GM11168 (cell line): ENCODE data around the gene MS4A3.
"Not testable (repeated sequence)": the region's sequence is repeated elsewhere in the genome, so short reads cannot be mapped to it uniquely, and the experiment has no call there.

Experiments
- in situ Hi-C: fragments of 300-500 bp; cut with MboI; formaldehyde crosslinking; loops from one replicate; pipeline ENCODE4 v1.12.0; 2022; ENCODE audit warnings: low sequenced_read_pairs; ENCODE audit not compliant: unreplicated experiment

MS4A3 gene

GRCh38 chr11:60056349-60056969 is at the start of gene MS4A3:
TSS of gene MS4A3 (plus strand) at chr11:60056665. CDS start at chr11:60061161, 4,496 bp downstream.
- in situ Hi-C loops, result no loop called here

GRCh38 chr11:60016881-60017280 is 39.6 kb upstream of the MS4A3 start, which contains the start of gene OOSP4B:
TSS of gene OOSP4B (plus strand) at chr11:60017181.
- in situ Hi-C loops, result no loop called here

GRCh38 chr11:60018058-60018457 is 38.4 kb upstream of the MS4A3 start:
- in situ Hi-C loops, result no loop called here

GRCh38 chr11:60020376-60020775 is 36.1 kb upstream of the MS4A3 start:
- in situ Hi-C loops, result not testable (repeated sequence)

- in situ Hi-C loops, result no loop called here
These were observed 27.3 kb upstream of the MS4A3 start for GRCh38 chr11:60029015-60029632.

- in situ Hi-C loops, result no loop called here
These were observed 16.4 kb upstream of the MS4A3 start, which contains the start of gene OOSP2 for GRCh38 chr11:60040109-60040508. TSS of gene OOSP2 (plus strand) at chr11:60040409. CDS start at chr11:60040460, 51 bp downstream.

- in situ Hi-C loops, result not testable (repeated sequence)
These were observed 6.0 kb upstream of the MS4A3 start for GRCh38 chr11:60050422-60050821.

GRCh38 chr11:60050839-60051238 is 5.6 kb upstream of the MS4A3 start:
- in situ Hi-C loops, result not testable (repeated sequence)

GRCh38 chr11:60059052-60059451 is 2.6 kb downstream of the MS4A3 start:
- in situ Hi-C loops, result no loop called here

- in situ Hi-C loops, result no loop called here
These were observed 3.2 kb downstream of the MS4A3 start for GRCh38 chr11:60059521-60060240.

GRCh38 chr11:60064111-60064510 is 7.6 kb downstream of the MS4A3 start:
- in situ Hi-C loops, result no loop called here

GRCh38 chr11:60065801-60066200 is 9.3 kb downstream of the MS4A3 start:
- in situ Hi-C loops, result no loop called here

- in situ Hi-C loops, result no loop called here
These were observed 13.0 kb downstream of the MS4A3 start for GRCh38 chr11:60069450-60069849.

GRCh38 chr11:60071644-60072043 is 15.2 kb downstream of the MS4A3 start:
- in situ Hi-C loops, result not testable (repeated sequence)

GRCh38 chr11:60077216-60077817 is 20.9 kb downstream of the MS4A3 start:
- in situ Hi-C loops, result no loop called here

- in situ Hi-C loops, result no loop called here
These were observed 21.5 kb downstream of the MS4A3 start for GRCh38 chr11:60077981-60078380.

- in situ Hi-C loops, result no loop called here
These were observed 22.3 kb downstream of the MS4A3 start for GRCh38 chr11:60078745-60079144.

- in situ Hi-C loops, result no loop called here
These were observed 24.1 kb downstream of the MS4A3 start for GRCh38 chr11:60080535-60080934.

GRCh38 chr11:60084631-60085273 is 28.3 kb downstream of the MS4A3 start:
- in situ Hi-C loops, result no loop called here

- in situ Hi-C loops, result no loop called here
These were observed 29.4 kb downstream of the MS4A3 start for GRCh38 chr11:60085909-60086308.
